ENCODE results near the gene ZNF652. TPM values are rescaled to one million over a fixed set of nuclear protein-coding genes. Genes with fewer than 3 reads are reported as not detected.

ZNF652 gene
- total and polyA plus RNA-seq, 2 of the 4 experiments (the other 2 are of a cell fraction) = 3.6 to 8.8 TPM

DNA sequence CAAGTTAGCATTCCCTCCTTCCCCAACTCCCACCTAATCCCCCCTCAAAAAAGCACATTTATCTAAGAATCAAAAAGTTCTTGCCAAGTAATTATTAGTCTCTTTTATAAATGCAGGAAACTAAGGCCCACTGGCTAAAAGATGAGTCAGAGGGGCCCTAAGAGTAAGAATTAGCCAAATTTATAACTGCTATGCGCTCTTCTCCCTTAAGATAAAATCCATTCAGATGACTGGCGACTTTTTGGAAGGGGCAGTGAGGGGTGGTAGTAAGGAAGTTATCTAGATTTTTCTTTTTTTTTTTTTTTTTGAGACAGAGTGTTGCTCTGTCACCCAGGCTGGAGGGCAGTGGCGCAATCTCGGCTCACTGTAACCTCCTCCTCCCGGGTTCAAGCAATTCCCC, 17.1 kb downstream of the ZNF652 start:
- no peak overlapping the region for H3K14ac ChIP-seq (replicated peaks; ENCODE audit: low read depth, low read length)
- no peak overlapping the region for H2BK120ac ChIP-seq (ENCODE audit: low read depth, low read length)
- H3K27me3 ChIP-seq (ENCODE audit: control insufficient read depth, insufficient read depth, low read length) = no peaks in the 10 kb centered on the region
- DNase-seq = no peak
- no peak overlapping the region for H3K56ac ChIP-seq (ENCODE audit: extremely low read depth, insufficient read depth, low read length)
- H3K23ac ChIP-seq (ENCODE audit: low read depth, low read length) = no peak overlapping the region; the same call in 1 of the 2 replicates
- H4K5ac ChIP-seq (ENCODE audit: low read depth, low read length) = no peak overlapping the region
- H2BK5ac ChIP-seq (ENCODE audit: low read depth, low read length, poor library complexity, severe bottlenecking) = no peak overlapping the region
- H3K4me1 ChIP-seq (ENCODE audit: control insufficient read depth, insufficient read depth, low read length) = peaks cover 4% of the 10 kb centered on the region; the same call in 1 of the 2 replicates
- no peak overlapping the region; the same call in 1 of the 2 replicates for H2BK20ac ChIP-seq (ENCODE audit: low read depth, low read length)
- H3K18ac ChIP-seq (ENCODE audit: low read depth, low read length) = no peak overlapping the region
- CTCF ChIA-PET = no interaction called here
- no peak overlapping the region for H4K91ac ChIP-seq (ENCODE audit: insufficient read depth, low read depth, low read length)
- H3K79me1 ChIP-seq (ENCODE audit: low read depth in 1 of 2, low read length in 2 of 2) = peaks cover 21 to 76% of the 10 kb centered on the region in 2 experiments
- H3K4me3 ChIP-seq (ENCODE audit: insufficient read depth, low read depth, low read length) = no peak overlapping the region
- in situ Hi-C loops (cut with MboI; ENCODE audit: low sequenced_read_pairs) = no loop called here
- H3K9ac ChIP-seq (ENCODE audit: low read depth, low read length) = no peak overlapping the region
- H3K4ac ChIP-seq (ENCODE audit: low read depth, low read length) = no peak overlapping the region
- intact Hi-C loops (cut with micrococcal nuclease) = no loop called here
- H3K9me1 ChIP-seq (ENCODE audit: insufficient read depth, low read length) = peaks cover 5% of the 10 kb centered on the region; the same call in 1 of the 2 replicates
- H2AK9ac ChIP-seq (replicated peaks; ENCODE audit: low read depth, low read length, poor library complexity) = no peak overlapping the region
- H2AK5ac ChIP-seq (ENCODE audit: low read depth, low read length) = 0 out of 2 replicates have a peak overlapping the region, but pooled peaks have one; percentile 11
- POLR2A ChIA-PET (ENCODE audit: unreplicated experiment) = no interaction called here
- ATAC-seq (ENCODE audit: low read depth) = no peak
- WGBS, 2 experiments (ENCODE audit: extremely low coverage in 2 of 2, insufficient read length in 1 of 2) = no CpG with 5 or more reads among the region's 5 CpGs
- H3K9me3 ChIP-seq (ENCODE audit: control insufficient read depth, insufficient read depth, low read length) = no peaks in the 10 kb centered on the region
- no peaks in the 10 kb centered on the region for H3K36me3 ChIP-seq (ENCODE audit: control insufficient read depth, insufficient read depth, low read length)
- no peak for TF ChIP-seq ELK1 (IDR thresholded peaks at IDR 0.05; ENCODE audit: borderline replicate concordance, low read depth, low read length)
- TF ChIP-seq RFX5 (IDR thresholded peaks at IDR 0.05; ENCODE audit: low read depth, low read length) = no peak
- TF ChIP-seq BHLHE40 (IDR thresholded peaks at IDR 0.05; ENCODE audit: low read depth, low read length) = no peak
- no peak for TF ChIP-seq MAFK (IDR thresholded peaks at IDR 0.05; ENCODE audit: low read depth, low read length)
- no peak for TF ChIP-seq MAZ (IDR thresholded peaks at IDR 0.05; ENCODE audit: borderline replicate concordance, low read depth, low read length)
- TF ChIP-seq USF2 (IDR thresholded peaks at IDR 0.05; ENCODE audit: low read depth, low read length) = no peak
- no peak for TF ChIP-seq CTCF (conservative IDR thresholded peaks at IDR 0.05; ENCODE audit: low read depth, low read length)
- TF ChIP-seq FOS (IDR thresholded peaks at IDR 0.05; ENCODE audit: low read depth, low read length) = no peak
- TF ChIP-seq RAD21 (IDR thresholded peaks at IDR 0.05; ENCODE audit: low read length) = no peak
- no peak for TF ChIP-seq MXI1 (IDR thresholded peaks at IDR 0.05; ENCODE audit: borderline replicate concordance, low read depth, low read length)
- no peak overlapping the region for H3K27ac ChIP-seq (ENCODE audit: insufficient read depth, low read length)
- peaks cover 53% of the 10 kb centered on the region for H4K20me1 ChIP-seq (ENCODE audit: insufficient read depth, low read length)
- no peak overlapping the region for H2BK15ac ChIP-seq (ENCODE audit: low read depth, low read length)
- dilution Hi-C loops (cut with HindIII; ENCODE audit: low sequenced_read_pairs, unreplicated experiment) = no loop called here
- no peak overlapping the region for H2AFZ ChIP-seq (replicated peaks; ENCODE audit: low read length, poor library complexity)
- no TSS peak for BruUV-seq (replicated peaks)
- H3K4me2 ChIP-seq (ENCODE audit: low read depth, low read length) = no peak overlapping the region
- no peak overlapping the region for H4K8ac ChIP-seq (ENCODE audit: low read depth in 2 of 2, low read length in 2 of 2)

All from IMR-90 (cell line).